Measurements from ENCODE around the gene SH3RF3.
A peak's percentile ranks its signal among the peaks of the same experiment; 100 is the strongest.

The SH3RF3 gene

GRCh38 chr2:109214651-109215371 is 85.8 kb downstream of the SH3RF3 start:
- peak; percentile 38 for DNase-seq (ENCODE audit: low read depth)
- TF ChIP-seq MAX (IDR thresholded peaks at IDR 0.05; ENCODE audit: low read depth, low read length) (no peak), POLR2A (IDR thresholded peaks at IDR 0.05; ENCODE audit: extremely low read depth, insufficient read length) (no peak), MYC (IDR thresholded peaks at IDR 0.05; ENCODE audit: low read depth, low read length) (no peak)
- TF ChIP-seq, protein P1, sequence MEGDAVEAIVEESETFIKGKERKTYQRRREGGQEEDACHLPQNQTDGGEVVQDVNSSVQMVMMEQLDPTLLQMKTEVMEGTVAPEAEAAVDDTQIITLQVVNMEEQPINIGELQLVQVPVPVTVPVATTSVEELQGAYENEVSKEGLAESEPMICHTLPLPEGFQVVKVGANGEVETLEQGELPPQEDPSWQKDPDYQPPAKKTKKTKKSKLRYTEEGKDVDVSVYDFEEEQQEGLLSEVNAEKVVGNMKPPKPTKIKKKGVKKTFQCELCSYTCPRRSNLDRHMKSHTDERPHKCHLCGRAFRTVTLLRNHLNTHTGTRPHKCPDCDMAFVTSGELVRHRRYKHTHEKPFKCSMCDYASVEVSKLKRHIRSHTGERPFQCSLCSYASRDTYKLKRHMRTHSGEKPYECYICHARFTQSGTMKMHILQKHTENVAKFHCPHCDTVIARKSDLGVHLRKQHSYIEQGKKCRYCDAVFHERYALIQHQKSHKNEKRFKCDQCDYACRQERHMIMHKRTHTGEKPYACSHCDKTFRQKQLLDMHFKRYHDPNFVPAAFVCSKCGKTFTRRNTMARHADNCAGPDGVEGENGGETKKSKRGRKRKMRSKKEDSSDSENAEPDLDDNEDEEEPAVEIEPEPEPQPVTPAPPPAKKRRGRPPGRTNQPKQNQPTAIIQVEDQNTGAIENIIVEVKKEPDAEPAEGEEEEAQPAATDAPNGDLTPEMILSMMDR (IDR thresholded peaks at IDR 0.05; ENCODE audit: low read depth, low read length): no peak
- H3K4me3 ChIP-seq (ENCODE audit: low read depth, low read length): peak overlapping the region; percentile 13

DNA sequence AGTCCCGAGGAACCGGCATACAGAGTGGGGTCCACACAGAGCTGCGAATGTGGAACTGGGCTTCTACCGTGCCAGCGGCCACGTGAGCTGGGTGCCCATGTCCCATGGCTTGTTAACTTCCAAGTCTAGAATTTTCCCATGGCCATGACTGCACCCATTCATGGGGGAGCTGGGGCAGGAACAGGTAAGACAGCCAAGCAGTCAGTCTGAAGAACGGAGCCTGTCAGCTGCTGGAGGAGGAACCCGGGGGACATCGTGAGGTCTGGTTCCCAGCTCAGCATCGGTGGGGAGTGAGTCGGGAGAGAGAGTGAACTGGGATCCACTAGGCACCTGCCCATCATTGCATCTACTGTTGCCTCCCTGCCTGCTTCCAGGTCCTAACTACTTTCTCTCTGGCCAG is 86.9 kb downstream of the SH3RF3 start:
- no peak overlapping the region for H3K4me3 ChIP-seq (ENCODE audit: low read depth, low read length)
- TF ChIP-seq POLR2A (IDR thresholded peaks at IDR 0.05; ENCODE audit: extremely low read depth, insufficient read length): no peak
- DNase-seq (ENCODE audit: low read depth): no peak

- H3K4me3 ChIP-seq (ENCODE audit: low read depth, low read length): no peak overlapping the region
- DNase-seq (ENCODE audit: low read depth): peak; percentile 66
- TF ChIP-seq POLR2A (IDR thresholded peaks at IDR 0.05; ENCODE audit: extremely low read depth, insufficient read length): no peak
- no peak for TF ChIP-seq MYC (IDR thresholded peaks at IDR 0.05; ENCODE audit: low read depth, low read length)
- TF ChIP-seq MAX (IDR thresholded peaks at IDR 0.05; ENCODE audit: low read depth, low read length): no peak
- TF ChIP-seq, protein P1 (IDR thresholded peaks at IDR 0.05; ENCODE audit: low read depth, low read length): no peak
Observed at GRCh38 chr2:109216332-109216731, 87.3 kb downstream of the SH3RF3 start.

GRCh38 chr2:109217362-109218086 is 88.5 kb downstream of the SH3RF3 start:
- DNase-seq (ENCODE audit: low read depth): no peak
- no peak for TF ChIP-seq MYC (IDR thresholded peaks at IDR 0.05; ENCODE audit: low read depth, low read length)
- no peak for TF ChIP-seq MAX (IDR thresholded peaks at IDR 0.05; ENCODE audit: low read depth, low read length)
- TF ChIP-seq POLR2A (IDR thresholded peaks at IDR 0.05; ENCODE audit: extremely low read depth, insufficient read length): no peak
- TF ChIP-seq, protein P1 (IDR thresholded peaks at IDR 0.05; ENCODE audit: low read depth, low read length): no peak
- H3K4me3 ChIP-seq (ENCODE audit: low read depth, low read length): no peak overlapping the region

- TF ChIP-seq POLR2A (IDR thresholded peaks at IDR 0.05; ENCODE audit: extremely low read depth, insufficient read length) (no peak), MYC (IDR thresholded peaks at IDR 0.05; ENCODE audit: low read depth, low read length) (no peak), MAX (IDR thresholded peaks at IDR 0.05; ENCODE audit: low read depth, low read length) (no peak)
- TF ChIP-seq, protein P1 (IDR thresholded peaks at IDR 0.05; ENCODE audit: low read depth, low read length): no peak
- no peak for DNase-seq (ENCODE audit: low read depth)
- no peak overlapping the region for H3K4me3 ChIP-seq (ENCODE audit: low read depth, low read length)
Observed at GRCh38 chr2:109218087-109218791, 89.2 kb downstream of the SH3RF3 start.

GRCh38 chr2:109218792-109219126 is 89.8 kb downstream of the SH3RF3 start:
- TF ChIP-seq, protein P1 (IDR thresholded peaks at IDR 0.05; ENCODE audit: low read depth, low read length): no peak
- TF ChIP-seq MYC (IDR thresholded peaks at IDR 0.05; ENCODE audit: low read depth, low read length) (no peak), MAX (IDR thresholded peaks at IDR 0.05; ENCODE audit: low read depth, low read length) (no peak), POLR2A (IDR thresholded peaks at IDR 0.05; ENCODE audit: extremely low read depth, insufficient read length) (no peak)

More at GRCh38 chr2:109218792-109219126, 89.8 kb downstream of the SH3RF3 start:
- no peak overlapping the region for H3K4me3 ChIP-seq (ENCODE audit: low read depth, low read length)
- no peak for DNase-seq (ENCODE audit: low read depth)

Data from NB4 (cell line).